HG02642 (cell line): ENCODE data around the gene UGT1A9.

Experiments used
- ATAC-seq: cut with Tn5 transposase; IDR thresholded peaks from one replicate; pipeline ENCODE4 v1.9.1; 2021; ENCODE audit warnings: mild to moderate bottlenecking; ENCODE audit not compliant: unreplicated experiment, poor library complexity

The UGT1A9 gene

GRCh38 chr2:233811732-233812131 is 140.0 kb downstream of the UGT1A9 start:
- ATAC-seq: no peak

GRCh38 chr2:233813236-233814055 is 141.7 kb downstream of the UGT1A9 start:
- ATAC-seq: no peak

GRCh38 chr2:233814056-233814835 is 142.5 kb downstream of the UGT1A9 start:
- ATAC-seq: no peak

- no peak for ATAC-seq
Observed at GRCh38 chr2:233815861-233816260, 144.2 kb downstream of the UGT1A9 start.

- ATAC-seq: no peak
Observed at GRCh38 chr2:233816334-233816733, 144.6 kb downstream of the UGT1A9 start.

GRCh38 chr2:233816771-233817170 is 145.1 kb downstream of the UGT1A9 start:
- ATAC-seq: no peak

GRCh38 chr2:233817361-233817911 is 145.7 kb downstream of the UGT1A9 start:
- no peak for ATAC-seq

- ATAC-seq: no peak
Observed at GRCh38 chr2:233817995-233818638, 146.4 kb downstream of the UGT1A9 start.

- ATAC-seq: no peak
Observed at GRCh38 chr2:233818639-233819621, 147.2 kb downstream of the UGT1A9 start.

GRCh38 chr2:233819884-233820773 is 148.4 kb downstream of the UGT1A9 start:
- no peak for ATAC-seq

- ATAC-seq: no peak
Observed at GRCh38 chr2:233820774-233821105, 149.0 kb downstream of the UGT1A9 start.

- ATAC-seq: no peak
Observed at GRCh38 chr2:233821196-233821595, 149.5 kb downstream of the UGT1A9 start.

- no peak for ATAC-seq
Observed at GRCh38 chr2:233821709-233822100, 150.0 kb downstream of the UGT1A9 start.

GRCh38 chr2:233822101-233822771 is 150.5 kb downstream of the UGT1A9 start:
- no peak for ATAC-seq
